HEK293 (cell line): ENCODE results near the gene ASPHD1.

Source experiments
- CTCF ChIA-PET: fragments of 350-600 bp; formaldehyde crosslinking; extraction: SDS; loops from one replicate; lab custom pipeline; 2021; ENCODE audit warnings: antibody characterized with exemption; lab: Yijun Ruan, JAX
- POLR2A ChIA-PET: fragments of 300-600 bp; formaldehyde crosslinking; extraction: SDS; loops from one replicate; lab custom pipeline; 2020; ENCODE audit warnings: antibody characterized with exemption, inconsistent platforms; lab: Yijun Ruan, JAX
- H3K27ac ChIP-seq: fragments of 200-500 bp; sonication (Bioruptor generic); 2 replicates; pipeline ENCODE4 v1.5.1; 2014; ENCODE audit warnings: low read depth, low read length, control low read depth, inconsistent platforms; ENCODE audit errors: extremely low read depth
- H3K36me3 ChIP-seq, 2 experiments: fragments of 200-500 bp in 1 of 2; sonication (Bioruptor generic) in 1 of 2; 1 replicate in 1 of 2; 2 replicates in 1 of 2; pipeline ENCODE4 v1.5.1; 2014 to 2017; ENCODE audit warnings: inconsistent platforms in 2 of 2, low read length in 2 of 2; ENCODE audit not compliant: control insufficient read depth in 2 of 2, insufficient read depth in 1 of 2
- H3K4me1 ChIP-seq: fragments of 200-500 bp; sonication (Bioruptor generic); 2 replicates; pipeline ENCODE4 v1.5.1; 2014; ENCODE audit warnings: mild to moderate bottlenecking, low read length, inconsistent platforms; ENCODE audit not compliant: control insufficient read depth, insufficient read depth
- H3K4me3 ChIP-seq: 2 replicates; pipeline ENCODE4 v1.5.1; 2011; ENCODE audit warnings: low read depth, mild to moderate bottlenecking, control low read depth, low read length, moderate library complexity
- H3K9me3 ChIP-seq: fragments of 200-500 bp; sonication (Bioruptor generic); 2 replicates; pipeline ENCODE4 v1.5.1; 2014; ENCODE audit warnings: low read depth, low read length, inconsistent platforms; ENCODE audit not compliant: control insufficient read depth, insufficient read depth
- IKZF3 ChIP-seq: fragments of 450-650 bp; IDR thresholded peaks from 2 replicates; pipeline ENCODE4 v1.5.0; 2018; ENCODE audit warnings: missing biosample characterization, mild to moderate bottlenecking, missing genetic modification characterization, moderate library complexity
- MZF1 ChIP-seq: fragments of 450-650 bp; formaldehyde crosslinking; IDR thresholded peaks from 2 replicates; pipeline ENCODE4 v1.5.1; 2017; ENCODE audit warnings: missing biosample characterization, missing genetic modification characterization, borderline replicate concordance
- SALL2 ChIP-seq: fragments of 450-650 bp; formaldehyde crosslinking; IDR thresholded peaks from 2 replicates; pipeline ENCODE4 v1.5.0; 2017; ENCODE audit warnings: missing biosample characterization, mild to moderate bottlenecking, missing genetic modification characterization, borderline replicate concordance
- SCRT2 ChIP-seq: fragments of 450-650 bp; formaldehyde crosslinking; IDR thresholded peaks from 2 replicates; pipeline ENCODE4 v1.5.1; 2016; ENCODE audit warnings: missing biosample characterization, missing genetic modification characterization
- SETDB1 ChIP-seq: IDR thresholded peaks from one replicate; pipeline ENCODE4 v1.6.1; 2017; ENCODE audit warnings: mild to moderate bottlenecking, low read length, moderate library complexity, mixed read lengths; ENCODE audit not compliant: insufficient read length
- YY2 ChIP-seq: fragments of 450-650 bp; formaldehyde crosslinking; IDR thresholded peaks from 2 replicates; pipeline ENCODE4 v1.5.1; 2016; ENCODE audit warnings: missing biosample characterization, missing genetic modification characterization
- ZEB2 ChIP-seq: fragments of 450-650 bp; formaldehyde crosslinking; IDR thresholded peaks from 2 replicates; pipeline ENCODE4 v1.5.1; 2016; ENCODE audit warnings: missing biosample characterization, missing genetic modification characterization
- ZNF133 ChIP-seq: fragments of 450-650 bp; formaldehyde crosslinking; IDR thresholded peaks from 2 replicates; pipeline ENCODE4 v1.5.1; 2016; ENCODE audit warnings: missing biosample characterization, missing genetic modification characterization
- ZNF138 ChIP-seq: fragments of 450-650 bp; formaldehyde crosslinking; IDR thresholded peaks from 2 replicates; pipeline ENCODE4 v1.5.1; 2016; ENCODE audit warnings: missing biosample characterization, missing genetic modification characterization, borderline replicate concordance
- ZNF148 ChIP-seq: fragments of 450-650 bp; formaldehyde crosslinking; IDR thresholded peaks from 2 replicates; pipeline ENCODE4 v1.5.0; 2017; ENCODE audit warnings: missing biosample characterization, missing genetic modification characterization, borderline replicate concordance
- ZNF155 ChIP-seq: fragments of 450-650 bp; formaldehyde crosslinking; IDR thresholded peaks from 2 replicates; pipeline ENCODE4 v1.5.1; 2016; ENCODE audit warnings: missing biosample characterization, missing genetic modification characterization
- ZNF16 ChIP-seq: fragments of 450-650 bp; formaldehyde crosslinking; IDR thresholded peaks from 2 replicates; pipeline ENCODE4 v1.5.1; 2016; ENCODE audit warnings: low read depth, missing biosample characterization, missing genetic modification characterization
- ZNF169 ChIP-seq: fragments of 450-650 bp; formaldehyde crosslinking; IDR thresholded peaks from 2 replicates; pipeline ENCODE4 v1.5.1; 2016; ENCODE audit warnings: missing biosample characterization, missing genetic modification characterization
- ZNF174 ChIP-seq: fragments of 450-650 bp; formaldehyde crosslinking; IDR thresholded peaks from 2 replicates; pipeline ENCODE4 v1.5.0; 2017; ENCODE audit warnings: missing biosample characterization, mild to moderate bottlenecking, missing genetic modification characterization
- ZNF311 ChIP-seq: fragments of 450-650 bp; formaldehyde crosslinking; IDR thresholded peaks from 2 replicates; pipeline ENCODE4 v1.5.1; 2017; ENCODE audit warnings: missing biosample characterization, missing genetic modification characterization, borderline replicate concordance
- ZNF354C ChIP-seq: fragments of 450-650 bp; formaldehyde crosslinking; IDR thresholded peaks from 2 replicates; pipeline ENCODE4 v1.5.1; 2016; ENCODE audit warnings: missing biosample characterization, missing genetic modification characterization, low read depth, borderline replicate concordance
- ZNF394 ChIP-seq: fragments of 450-650 bp; formaldehyde crosslinking; IDR thresholded peaks from 2 replicates; pipeline ENCODE4 v1.5.1; 2016; ENCODE audit warnings: missing biosample characterization, missing genetic modification characterization, mild to moderate bottlenecking, moderate library complexity, borderline replicate concordance
- ZNF510 ChIP-seq: fragments of 450-650 bp; formaldehyde crosslinking; IDR thresholded peaks from 2 replicates; pipeline ENCODE4 v1.5.1; 2018; ENCODE audit warnings: mild to moderate bottlenecking, missing genetic modification characterization, missing biosample characterization; ENCODE audit not compliant: insufficient replicate concordance
- ZNF530 ChIP-seq: fragments of 450-650 bp; formaldehyde crosslinking; IDR thresholded peaks from 2 replicates; pipeline ENCODE4 v1.5.1; 2016; ENCODE audit warnings: low read depth, missing biosample characterization, missing genetic modification characterization
- ZNF571 ChIP-seq: fragments of 450-650 bp; formaldehyde crosslinking; IDR thresholded peaks from 2 replicates; pipeline ENCODE4 v1.5.0; 2017; ENCODE audit warnings: missing biosample characterization, missing genetic modification characterization
- ZNF621 ChIP-seq: fragments of 450-650 bp; formaldehyde crosslinking; IDR thresholded peaks from 2 replicates; pipeline ENCODE4 v1.5.1; 2017; ENCODE audit warnings: missing biosample characterization, missing genetic modification characterization
- ZNF639 ChIP-seq: fragments of 450-650 bp; formaldehyde crosslinking; IDR thresholded peaks from 2 replicates; pipeline ENCODE4 v1.5.1; 2016; ENCODE audit warnings: missing biosample characterization, missing genetic modification characterization
- ZNF701 ChIP-seq: fragments of 450-650 bp; formaldehyde crosslinking; IDR thresholded peaks from 2 replicates; pipeline ENCODE4 v1.5.1; 2016; ENCODE audit warnings: missing biosample characterization, missing genetic modification characterization
- ZNF76 ChIP-seq: fragments of 450-650 bp; formaldehyde crosslinking; IDR thresholded peaks from 2 replicates; pipeline ENCODE4; 2016; ENCODE audit warnings: low read depth, missing biosample characterization, missing genetic modification characterization, borderline replicate concordance
- ZNF791 ChIP-seq: fragments of 450-650 bp; formaldehyde crosslinking; IDR thresholded peaks from 2 replicates; pipeline ENCODE4 v1.5.1; 2016; ENCODE audit warnings: missing biosample characterization, missing genetic modification characterization
- ZNF843 ChIP-seq: fragments of 450-650 bp; formaldehyde crosslinking; IDR thresholded peaks from 2 replicates; pipeline ENCODE4 v1.5.1; 2016; ENCODE audit warnings: missing biosample characterization, missing genetic modification characterization
- ZSCAN23 ChIP-seq: fragments of 450-650 bp; formaldehyde crosslinking; IDR thresholded peaks from 2 replicates; pipeline ENCODE4 v1.5.1; 2016; ENCODE audit warnings: missing biosample characterization, missing genetic modification characterization
- TF ChIP-seq, protein P1 (sequence below): fragments of 450-650 bp; formaldehyde crosslinking; IDR thresholded peaks from 2 replicates; pipeline ENCODE4 v1.5.1; 2016; ENCODE audit warnings: missing biosample characterization, missing genetic modification characterization
- TF ChIP-seq, protein P2 (sequence below): fragments of 450-650 bp; formaldehyde crosslinking; IDR thresholded peaks from 2 replicates; pipeline ENCODE4 v1.5.1; 2016; ENCODE audit warnings: missing biosample characterization, missing genetic modification characterization
- TF ChIP-seq, protein P3 (sequence below): fragments of 450-650 bp; formaldehyde crosslinking; IDR thresholded peaks from 2 replicates; pipeline ENCODE4 v1.5.1; 2017; ENCODE audit warnings: missing biosample characterization, missing genetic modification characterization

Gene ASPHD1

DNA sequence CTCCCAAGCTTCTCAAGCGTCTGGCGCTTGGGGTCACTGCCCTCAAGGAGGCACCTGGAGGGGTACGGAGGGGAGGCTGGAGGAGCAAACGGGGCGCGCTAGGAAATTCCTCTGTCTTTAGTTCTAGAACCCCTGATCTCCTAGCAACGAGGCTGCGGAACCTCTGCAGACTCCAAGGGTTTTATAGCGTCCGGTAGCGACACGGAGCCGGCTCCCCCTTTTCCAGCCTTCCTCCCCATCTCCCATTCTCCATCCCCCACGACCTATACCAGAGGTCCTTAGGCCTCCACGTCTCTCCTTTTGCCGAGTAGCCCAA, 36.7 kb upstream of the ASPHD1 start:
- POLR2A ChIA-PET, result interaction anchor here (1.0 to 1.9 kb wide), 5 partner anchors 9 to 98 kb away, joined by 3 to 7 read pairs (median 5); partner anchors contain the start of genes SEZ6L2 and TMEM219
- Histone ChIP-seq H3K36me3 (peaks cover 4 to 29% of the 10 kb centered on the region in 2 experiments; a peak in 2 of 3 replicates), H3K4me1 (no peaks in the 10 kb centered on the region), H3K27ac (peak overlapping the region; percentile 93), H3K4me3 (peak overlapping the region; percentile 12; the same call in 1 of the 2 replicates), H3K9me3 (no peaks in the 10 kb centered on the region)
- CTCF ChIA-PET, result interaction anchor here (0.6 to 2.0 kb wide), 4 partner anchors 9 to 77 kb away, joined by 3 to 7 read pairs (median 4); no protein-coding TSS in a partner anchor
- peak; percentile 27 for TF ChIP-seq SETDB1
- TF ChIP-seq ZNF155 (tag by site-specific recombination), result no peak
- TF ChIP-seq ZNF701 (tag by site-specific recombination), result no peak
- no peak for TF ChIP-seq ZNF791 (tag by site-specific recombination)
- no peak for TF ChIP-seq MZF1 (tag by site-specific recombination)
- TF ChIP-seq ZNF311 (tag by site-specific recombination), result no peak
- TF ChIP-seq IKZF3, result peak; percentile 30; the same call in 1 of the 2 replicates
- TF ChIP-seq ZNF138 (tag by site-specific recombination), result no peak
- no peak for TF ChIP-seq ZNF354C
- no peak for TF ChIP-seq ZNF169 (tag by site-specific recombination)
- TF ChIP-seq ZNF510, result no peak
- no peak for TF ChIP-seq ZNF394
- TF ChIP-seq, protein P1, sequence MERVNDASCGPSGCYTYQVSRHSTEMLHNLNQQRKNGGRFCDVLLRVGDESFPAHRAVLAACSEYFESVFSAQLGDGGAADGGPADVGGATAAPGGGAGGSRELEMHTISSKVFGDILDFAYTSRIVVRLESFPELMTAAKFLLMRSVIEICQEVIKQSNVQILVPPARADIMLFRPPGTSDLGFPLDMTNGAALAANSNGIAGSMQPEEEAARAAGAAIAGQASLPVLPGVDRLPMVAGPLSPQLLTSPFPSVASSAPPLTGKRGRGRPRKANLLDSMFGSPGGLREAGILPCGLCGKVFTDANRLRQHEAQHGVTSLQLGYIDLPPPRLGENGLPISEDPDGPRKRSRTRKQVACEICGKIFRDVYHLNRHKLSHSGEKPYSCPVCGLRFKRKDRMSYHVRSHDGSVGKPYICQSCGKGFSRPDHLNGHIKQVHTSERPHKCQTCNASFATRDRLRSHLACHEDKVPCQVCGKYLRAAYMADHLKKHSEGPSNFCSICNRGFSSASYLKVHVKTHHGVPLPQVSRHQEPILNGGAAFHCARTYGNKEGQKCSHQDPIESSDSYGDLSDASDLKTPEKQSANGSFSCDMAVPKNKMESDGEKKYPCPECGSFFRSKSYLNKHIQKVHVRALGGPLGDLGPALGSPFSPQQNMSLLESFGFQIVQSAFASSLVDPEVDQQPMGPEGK, result no peak
- TF ChIP-seq ZNF16 (tag by site-specific recombination), result no peak
- no peak for TF ChIP-seq YY2 (tag by site-specific recombination)
- TF ChIP-seq ZEB2 (tag by site-specific recombination), result peak; percentile 14; the same call in 1 of the 2 replicates
- no peak for TF ChIP-seq ZNF133 (tag by site-specific recombination)
- no peak for TF ChIP-seq ZSCAN23 (tag by site-specific recombination)
- TF ChIP-seq ZNF571 (tag by site-specific recombination), result no peak
- no peak for TF ChIP-seq SCRT2 (tag by site-specific recombination)
- no peak for TF ChIP-seq ZNF530 (tag by site-specific recombination)
- TF ChIP-seq ZNF174, result no peak
- no peak for TF ChIP-seq ZNF639 (tag by site-specific recombination)
- TF ChIP-seq, protein P2, sequence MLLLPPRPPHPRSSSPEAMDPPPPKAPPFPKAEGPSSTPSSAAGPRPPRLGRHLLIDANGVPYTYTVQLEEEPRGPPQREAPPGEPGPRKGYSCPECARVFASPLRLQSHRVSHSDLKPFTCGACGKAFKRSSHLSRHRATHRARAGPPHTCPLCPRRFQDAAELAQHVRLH (tag by site-specific recombination), result no peak
- TF ChIP-seq ZNF843, result 0 out of 2 replicates have a peak, but pooled peaks have one; percentile 21
- TF ChIP-seq ZNF76 (tag by site-specific recombination), result no peak
- TF ChIP-seq, protein P3, sequence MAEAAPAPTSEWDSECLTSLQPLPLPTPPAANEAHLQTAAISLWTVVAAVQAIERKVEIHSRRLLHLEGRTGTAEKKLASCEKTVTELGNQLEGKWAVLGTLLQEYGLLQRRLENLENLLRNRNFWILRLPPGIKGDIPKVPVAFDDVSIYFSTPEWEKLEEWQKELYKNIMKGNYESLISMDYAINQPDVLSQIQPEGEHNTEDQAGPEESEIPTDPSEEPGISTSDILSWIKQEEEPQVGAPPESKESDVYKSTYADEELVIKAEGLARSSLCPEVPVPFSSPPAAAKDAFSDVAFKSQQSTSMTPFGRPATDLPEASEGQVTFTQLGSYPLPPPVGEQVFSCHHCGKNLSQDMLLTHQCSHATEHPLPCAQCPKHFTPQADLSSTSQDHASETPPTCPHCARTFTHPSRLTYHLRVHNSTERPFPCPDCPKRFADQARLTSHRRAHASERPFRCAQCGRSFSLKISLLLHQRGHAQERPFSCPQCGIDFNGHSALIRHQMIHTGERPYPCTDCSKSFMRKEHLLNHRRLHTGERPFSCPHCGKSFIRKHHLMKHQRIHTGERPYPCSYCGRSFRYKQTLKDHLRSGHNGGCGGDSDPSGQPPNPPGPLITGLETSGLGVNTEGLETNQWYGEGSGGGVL, result peak; percentile 64; the same call in 1 of the 2 replicates
- no peak for TF ChIP-seq ZNF621 (tag by site-specific recombination)
- TF ChIP-seq SALL2 (tag by site-specific recombination), result no peak
- TF ChIP-seq ZNF148, result no peak
